Measurements from ENCODE around the gene TSN. TPM values are rescaled to one million over a fixed set of nuclear protein-coding genes. Genes with fewer than 3 reads are reported as not detected.

The TSN gene
- total and polyA plus RNA-seq, 9 of the 15 experiments (the other 6 are each of a cell fraction or from before 2014, with no cell fraction given): 63.2 to 152 (median 95.2) TPM

DNA sequence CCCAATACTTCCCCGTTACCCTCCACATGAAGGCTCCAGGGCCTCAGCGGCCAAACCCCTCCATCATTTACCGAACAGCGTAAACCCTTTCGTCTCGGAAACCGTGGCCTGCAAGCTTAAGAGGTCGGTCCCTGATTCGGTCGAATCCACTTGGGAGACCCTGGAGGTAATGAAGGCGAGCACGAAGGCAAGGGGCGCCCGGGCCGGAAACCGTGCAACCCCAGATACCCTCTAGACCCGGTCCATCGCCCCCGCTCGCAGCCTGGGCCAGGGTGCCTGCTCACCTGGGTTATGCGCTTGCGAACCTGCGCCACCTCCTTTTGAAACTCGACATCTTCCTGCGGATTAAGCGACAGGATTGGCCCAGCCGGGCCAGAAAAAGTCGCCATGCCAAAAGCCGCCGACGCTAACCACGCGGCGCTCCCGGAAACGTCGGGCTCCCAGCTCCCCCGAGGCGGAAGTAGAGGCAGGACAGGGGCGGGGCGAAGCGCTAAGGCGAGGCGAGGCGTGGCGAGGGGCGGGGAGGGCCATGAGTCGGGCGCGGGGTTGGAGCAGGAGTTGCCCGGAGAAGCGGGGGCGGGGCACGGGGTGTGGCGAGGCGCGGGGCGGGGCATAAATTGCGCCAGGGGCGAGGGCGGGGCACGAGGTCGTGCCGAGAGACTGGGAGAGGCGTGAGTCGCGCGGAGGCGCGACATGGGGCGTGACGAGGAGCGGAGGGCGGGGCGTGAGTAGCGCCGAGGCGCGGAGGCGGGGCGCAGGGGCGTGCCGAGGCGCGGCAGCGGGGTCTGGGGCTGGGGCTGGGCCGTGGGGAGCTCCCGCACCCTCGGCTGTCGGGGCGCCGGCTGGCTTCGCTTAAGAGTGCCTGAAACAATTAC lies 18.8 kb upstream of the TSN start, which contains the start of gene NIFK (continued):
- TF ChIP-seq ARID1B (IDR thresholded peaks at IDR 0.05) (0 out of 2 replicates have a peak, but pooled peaks have one; percentile 16), CTBP1 (IDR thresholded peaks at IDR 0.05; ENCODE audit: borderline replicate concordance) (0 out of 2 replicates have a peak, but pooled peaks have one; percentile 13), PHTF2 (CRISPR knock-in tag; IDR thresholded peaks at IDR 0.05) (no peak), CHCHD3 (CRISPR knock-in tag; IDR thresholded peaks at IDR 0.05) (no peak), PATZ1 (CRISPR knock-in tag; IDR thresholded peaks at IDR 0.05; ENCODE audit: borderline replicate concordance) (no peak), ZNF407 (IDR thresholded peaks at IDR 0.05; ENCODE audit: low read depth) (no peak), RAD21 (CRISPR knock-in tag; conservative IDR thresholded peaks at IDR 0.05 in 1 of 2, IDR thresholded peaks at IDR 0.05 in 1 of 2) (no peak), SMAD1 (IDR thresholded peaks at IDR 0.05; ENCODE audit: low read depth, low read length, partially characterized antibody) (no peak), PPARD (CRISPR knock-in tag; IDR thresholded peaks at IDR 0.05) (no peak)
- TF ChIP-seq, protein P1, sequence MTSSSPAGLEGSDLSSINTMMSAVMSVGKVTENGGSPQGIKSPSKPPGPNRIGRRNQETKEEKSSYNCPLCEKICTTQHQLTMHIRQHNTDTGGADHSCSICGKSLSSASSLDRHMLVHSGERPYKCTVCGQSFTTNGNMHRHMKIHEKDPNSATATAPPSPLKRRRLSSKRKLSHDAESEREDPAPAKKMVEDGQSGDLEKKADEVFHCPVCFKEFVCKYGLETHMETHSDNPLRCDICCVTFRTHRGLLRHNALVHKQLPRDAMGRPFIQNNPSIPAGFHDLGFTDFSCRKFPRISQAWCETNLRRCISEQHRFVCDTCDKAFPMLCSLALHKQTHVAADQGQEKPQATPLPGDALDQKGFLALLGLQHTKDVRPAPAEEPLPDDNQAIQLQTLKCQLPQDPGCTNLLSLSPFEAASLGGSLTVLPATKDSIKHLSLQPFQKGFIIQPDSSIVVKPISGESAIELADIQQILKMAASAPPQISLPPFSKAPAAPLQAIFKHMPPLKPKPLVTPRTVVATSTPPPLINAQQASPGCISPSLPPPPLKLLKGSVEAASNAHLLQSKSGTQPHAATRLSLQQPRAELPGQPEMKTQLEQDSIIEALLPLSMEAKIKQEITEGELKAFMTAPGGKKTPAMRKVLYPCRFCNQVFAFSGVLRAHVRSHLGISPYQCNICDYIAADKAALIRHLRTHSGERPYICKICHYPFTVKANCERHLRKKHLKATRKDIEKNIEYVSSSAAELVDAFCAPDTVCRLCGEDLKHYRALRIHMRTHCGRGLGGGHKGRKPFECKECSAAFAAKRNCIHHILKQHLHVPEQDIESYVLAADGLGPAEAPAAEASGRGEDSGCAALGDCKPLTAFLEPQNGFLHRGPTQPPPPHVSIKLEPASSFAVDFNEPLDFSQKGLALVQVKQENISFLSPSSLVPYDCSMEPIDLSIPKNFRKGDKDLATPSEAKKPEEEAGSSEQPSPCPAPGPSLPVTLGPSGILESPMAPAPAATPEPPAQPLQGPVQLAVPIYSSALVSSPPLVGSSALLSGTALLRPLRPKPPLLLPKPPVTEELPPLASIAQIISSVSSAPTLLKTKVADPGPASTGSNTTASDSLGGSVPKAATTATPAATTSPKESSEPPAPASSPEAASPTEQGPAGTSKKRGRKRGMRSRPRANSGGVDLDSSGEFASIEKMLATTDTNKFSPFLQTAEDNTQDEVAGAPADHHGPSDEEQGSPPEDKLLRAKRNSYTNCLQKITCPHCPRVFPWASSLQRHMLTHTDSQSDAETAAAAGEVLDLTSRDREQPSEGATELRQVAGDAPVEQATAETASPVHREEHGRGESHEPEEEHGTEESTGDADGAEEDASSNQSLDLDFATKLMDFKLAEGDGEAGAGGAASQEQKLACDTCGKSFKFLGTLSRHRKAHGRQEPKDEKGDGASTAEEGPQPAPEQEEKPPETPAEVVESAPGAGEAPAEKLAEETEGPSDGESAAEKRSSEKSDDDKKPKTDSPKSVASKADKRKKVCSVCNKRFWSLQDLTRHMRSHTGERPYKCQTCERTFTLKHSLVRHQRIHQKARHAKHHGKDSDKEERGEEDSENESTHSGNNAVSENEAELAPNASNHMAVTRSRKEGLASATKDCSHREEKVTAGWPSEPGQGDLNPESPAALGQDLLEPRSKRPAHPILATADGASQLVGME (CRISPR knock-in tag; IDR thresholded peaks at IDR 0.05): peak; percentile 64; the same call in 1 of the 2 replicates
